ENCODE results near the gene GORASP1. TPM values are rescaled to one million over a fixed set of nuclear protein-coding genes. Genes with fewer than 3 reads are reported as not detected.
A peak's percentile ranks its signal among the peaks of the same experiment; 100 is the strongest.

Gene GORASP1
- total and polyA plus RNA-seq, 2 of the 13 experiments (the other 11 are each of a cell fraction or from before 2014, with no cell fraction given) = 36.4 to 39.8 TPM

DNA sequence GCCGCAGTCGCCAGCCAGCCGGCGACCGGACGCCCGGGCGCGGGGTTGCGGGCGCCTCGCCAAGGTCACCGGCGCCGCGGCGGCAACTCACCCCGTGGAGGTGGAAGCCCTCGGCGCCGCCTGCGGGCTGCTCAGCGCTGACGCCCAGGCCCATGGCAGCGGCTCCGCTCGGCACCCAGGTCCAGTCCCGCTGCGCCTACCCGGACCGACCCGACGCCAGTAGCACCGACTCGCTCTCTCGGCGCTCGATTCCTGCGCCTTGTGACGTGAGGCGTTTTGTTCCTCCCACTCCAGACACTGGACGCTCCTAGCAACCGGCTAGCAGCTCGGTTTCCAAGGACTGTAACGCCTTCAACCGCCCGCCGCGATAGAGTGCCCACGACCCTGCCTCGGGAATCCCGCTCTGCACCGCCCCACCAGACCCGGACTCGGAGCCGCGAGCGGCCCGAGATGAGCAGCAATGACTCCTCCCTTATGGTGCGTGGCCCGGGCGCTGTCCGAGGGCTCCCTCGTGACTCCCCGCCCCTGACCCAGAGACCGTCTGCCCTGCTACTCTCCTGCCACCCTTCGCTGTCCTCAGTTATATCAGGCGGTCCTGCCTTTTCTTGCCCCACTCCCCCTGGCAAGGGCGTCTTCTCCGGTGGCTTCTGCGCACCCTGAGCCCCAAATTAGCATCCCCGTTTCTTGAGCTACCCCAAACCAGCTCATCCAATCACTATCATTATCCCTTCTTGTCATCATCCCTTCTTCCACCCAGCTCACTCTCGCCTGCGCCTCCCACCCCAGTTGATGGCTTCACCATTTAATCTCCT is at the start of gene GORASP1, which contains the start of gene TTC21A (continued):
- TF ChIP-seq, protein P1, sequence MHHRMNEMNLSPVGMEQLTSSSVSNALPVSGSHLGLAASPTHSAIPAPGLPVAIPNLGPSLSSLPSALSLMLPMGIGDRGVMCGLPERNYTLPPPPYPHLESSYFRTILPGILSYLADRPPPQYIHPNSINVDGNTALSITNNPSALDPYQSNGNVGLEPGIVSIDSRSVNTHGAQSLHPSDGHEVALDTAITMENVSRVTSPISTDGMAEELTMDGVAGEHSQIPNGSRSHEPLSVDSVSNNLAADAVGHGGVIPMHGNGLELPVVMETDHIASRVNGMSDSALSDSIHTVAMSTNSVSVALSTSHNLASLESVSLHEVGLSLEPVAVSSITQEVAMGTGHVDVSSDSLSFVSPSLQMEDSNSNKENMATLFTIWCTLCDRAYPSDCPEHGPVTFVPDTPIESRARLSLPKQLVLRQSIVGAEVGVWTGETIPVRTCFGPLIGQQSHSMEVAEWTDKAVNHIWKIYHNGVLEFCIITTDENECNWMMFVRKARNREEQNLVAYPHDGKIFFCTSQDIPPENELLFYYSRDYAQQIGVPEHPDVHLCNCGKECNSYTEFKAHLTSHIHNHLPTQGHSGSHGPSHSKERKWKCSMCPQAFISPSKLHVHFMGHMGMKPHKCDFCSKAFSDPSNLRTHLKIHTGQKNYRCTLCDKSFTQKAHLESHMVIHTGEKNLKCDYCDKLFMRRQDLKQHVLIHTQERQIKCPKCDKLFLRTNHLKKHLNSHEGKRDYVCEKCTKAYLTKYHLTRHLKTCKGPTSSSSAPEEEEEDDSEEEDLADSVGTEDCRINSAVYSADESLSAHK (CRISPR knock-in tag; IDR thresholded peaks at IDR 0.05; ENCODE audit: borderline replicate concordance) = no peak
- TF ChIP-seq, protein P2, sequence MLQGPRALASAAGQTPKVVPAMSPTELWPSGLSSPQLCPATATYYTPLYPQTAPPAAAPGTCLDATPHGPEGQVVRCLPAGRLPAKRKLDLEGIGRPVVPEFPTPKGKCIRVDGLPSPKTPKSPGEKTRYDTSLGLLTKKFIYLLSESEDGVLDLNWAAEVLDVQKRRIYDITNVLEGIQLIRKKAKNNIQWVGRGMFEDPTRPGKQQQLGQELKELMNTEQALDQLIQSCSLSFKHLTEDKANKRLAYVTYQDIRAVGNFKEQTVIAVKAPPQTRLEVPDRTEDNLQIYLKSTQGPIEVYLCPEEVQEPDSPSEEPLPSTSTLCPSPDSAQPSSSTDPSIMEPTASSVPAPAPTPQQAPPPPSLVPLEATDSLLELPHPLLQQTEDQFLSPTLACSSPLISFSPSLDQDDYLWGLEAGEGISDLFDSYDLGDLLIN (CRISPR knock-in tag; IDR thresholded peaks at IDR 0.05; ENCODE audit: borderline replicate concordance) = no peak
- TF ChIP-seq ZNF724P (CRISPR knock-in tag; IDR thresholded peaks at IDR 0.05; ENCODE audit: borderline replicate concordance) (peak; percentile 68), ZNF558 (CRISPR knock-in tag; IDR thresholded peaks at IDR 0.05; ENCODE audit: borderline replicate concordance) (no peak), FIP1L1 (IDR thresholded peaks at IDR 0.05; ENCODE audit: borderline replicate concordance, insufficient read depth, low read depth, low read length) (no peak), CHD2 (IDR thresholded peaks at IDR 0.05; ENCODE audit: low read depth, low read length) (no peak), ZBTB34 (CRISPR knock-in tag; IDR thresholded peaks at IDR 0.05) (no peak), BRD4 (CRISPR knock-in tag; IDR thresholded peaks at IDR 0.05) (no peak), CCDC6 (CRISPR knock-in tag; IDR thresholded peaks at IDR 0.05) (peak; percentile 11; the same call in 1 of the 2 replicates), GATA4 (IDR thresholded peaks at IDR 0.05; ENCODE audit: borderline replicate concordance, low read depth) (no peak), HNF4G (IDR thresholded peaks at IDR 0.05; ENCODE audit: borderline replicate concordance, low read depth, low read length) (0 out of 2 replicates have a peak, but pooled peaks have one; percentile 6), HNF4G (CRISPR knock-in tag; IDR thresholded peaks at IDR 0.05; ENCODE audit: borderline replicate concordance, low read depth) (no peak), XBP1 (CRISPR knock-in tag; IDR thresholded peaks at IDR 0.05) (no peak), ZNF550 (CRISPR knock-in tag; IDR thresholded peaks at IDR 0.05; ENCODE audit: borderline replicate concordance) (0 out of 2 replicates have a peak, but pooled peaks have one; percentile 59), SIN3A (IDR thresholded peaks at IDR 0.05; ENCODE audit: borderline replicate concordance, low read depth, low read length) (peak; percentile 75; the same call in 1 of the 2 replicates)
- TF ChIP-seq, protein P3, sequence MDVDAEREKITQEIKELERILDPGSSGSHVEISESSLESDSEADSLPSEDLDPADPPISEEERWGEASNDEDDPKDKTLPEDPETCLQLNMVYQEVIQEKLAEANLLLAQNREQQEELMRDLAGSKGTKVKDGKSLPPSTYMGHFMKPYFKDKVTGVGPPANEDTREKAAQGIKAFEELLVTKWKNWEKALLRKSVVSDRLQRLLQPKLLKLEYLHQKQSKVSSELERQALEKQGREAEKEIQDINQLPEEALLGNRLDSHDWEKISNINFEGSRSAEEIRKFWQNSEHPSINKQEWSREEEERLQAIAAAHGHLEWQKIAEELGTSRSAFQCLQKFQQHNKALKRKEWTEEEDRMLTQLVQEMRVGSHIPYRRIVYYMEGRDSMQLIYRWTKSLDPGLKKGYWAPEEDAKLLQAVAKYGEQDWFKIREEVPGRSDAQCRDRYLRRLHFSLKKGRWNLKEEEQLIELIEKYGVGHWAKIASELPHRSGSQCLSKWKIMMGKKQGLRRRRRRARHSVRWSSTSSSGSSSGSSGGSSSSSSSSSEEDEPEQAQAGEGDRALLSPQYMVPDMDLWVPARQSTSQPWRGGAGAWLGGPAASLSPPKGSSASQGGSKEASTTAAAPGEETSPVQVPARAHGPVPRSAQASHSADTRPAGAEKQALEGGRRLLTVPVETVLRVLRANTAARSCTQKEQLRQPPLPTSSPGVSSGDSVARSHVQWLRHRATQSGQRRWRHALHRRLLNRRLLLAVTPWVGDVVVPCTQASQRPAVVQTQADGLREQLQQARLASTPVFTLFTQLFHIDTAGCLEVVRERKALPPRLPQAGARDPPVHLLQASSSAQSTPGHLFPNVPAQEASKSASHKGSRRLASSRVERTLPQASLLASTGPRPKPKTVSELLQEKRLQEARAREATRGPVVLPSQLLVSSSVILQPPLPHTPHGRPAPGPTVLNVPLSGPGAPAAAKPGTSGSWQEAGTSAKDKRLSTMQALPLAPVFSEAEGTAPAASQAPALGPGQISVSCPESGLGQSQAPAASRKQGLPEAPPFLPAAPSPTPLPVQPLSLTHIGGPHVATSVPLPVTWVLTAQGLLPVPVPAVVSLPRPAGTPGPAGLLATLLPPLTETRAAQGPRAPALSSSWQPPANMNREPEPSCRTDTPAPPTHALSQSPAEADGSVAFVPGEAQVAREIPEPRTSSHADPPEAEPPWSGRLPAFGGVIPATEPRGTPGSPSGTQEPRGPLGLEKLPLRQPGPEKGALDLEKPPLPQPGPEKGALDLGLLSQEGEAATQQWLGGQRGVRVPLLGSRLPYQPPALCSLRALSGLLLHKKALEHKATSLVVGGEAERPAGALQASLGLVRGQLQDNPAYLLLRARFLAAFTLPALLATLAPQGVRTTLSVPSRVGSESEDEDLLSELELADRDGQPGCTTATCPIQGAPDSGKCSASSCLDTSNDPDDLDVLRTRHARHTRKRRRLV (CRISPR knock-in tag; IDR thresholded peaks at IDR 0.05) = no peak
- TF ChIP-seq, protein P4, sequence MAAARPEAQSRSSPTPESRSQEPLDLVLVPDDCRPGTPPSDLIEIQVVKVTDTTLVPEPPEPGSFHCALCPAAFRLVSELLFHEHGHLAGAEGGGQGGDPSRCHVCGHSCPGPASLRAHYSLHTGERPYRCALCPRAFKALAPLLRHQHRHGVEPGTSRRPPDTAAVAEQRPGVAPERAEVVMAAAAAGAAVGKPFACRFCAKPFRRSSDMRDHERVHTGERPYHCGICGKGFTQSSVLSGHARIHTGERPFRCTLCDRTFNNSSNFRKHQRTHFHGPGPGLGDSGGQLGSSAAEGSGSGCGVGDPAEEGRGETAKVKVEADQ (CRISPR knock-in tag; IDR thresholded peaks at IDR 0.05; ENCODE audit: borderline replicate concordance) = no peak
